HL-60/S4 treated with retinoic acid at 250 ng/mL for 4 days and 3 days (cell line): ENCODE results near the gene ZDHHC24.
"Not testable (repeated sequence)": the region's sequence is repeated elsewhere in the genome, so short reads cannot be mapped to it uniquely, and the experiment has no call there.

Source experiments
- in situ Hi-C: fragments of 300-500 bp; cut with MboI; formaldehyde crosslinking; loops from 2 replicates; pipeline ENCODE4 v1.7.0; 2022; ENCODE audit warnings: low sequenced_read_pairs

The ZDHHC24 gene, protein sequence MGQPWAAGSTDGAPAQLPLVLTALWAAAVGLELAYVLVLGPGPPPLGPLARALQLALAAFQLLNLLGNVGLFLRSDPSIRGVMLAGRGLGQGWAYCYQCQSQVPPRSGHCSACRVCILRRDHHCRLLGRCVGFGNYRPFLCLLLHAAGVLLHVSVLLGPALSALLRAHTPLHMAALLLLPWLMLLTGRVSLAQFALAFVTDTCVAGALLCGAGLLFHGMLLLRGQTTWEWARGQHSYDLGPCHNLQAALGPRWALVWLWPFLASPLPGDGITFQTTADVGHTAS

DNA sequence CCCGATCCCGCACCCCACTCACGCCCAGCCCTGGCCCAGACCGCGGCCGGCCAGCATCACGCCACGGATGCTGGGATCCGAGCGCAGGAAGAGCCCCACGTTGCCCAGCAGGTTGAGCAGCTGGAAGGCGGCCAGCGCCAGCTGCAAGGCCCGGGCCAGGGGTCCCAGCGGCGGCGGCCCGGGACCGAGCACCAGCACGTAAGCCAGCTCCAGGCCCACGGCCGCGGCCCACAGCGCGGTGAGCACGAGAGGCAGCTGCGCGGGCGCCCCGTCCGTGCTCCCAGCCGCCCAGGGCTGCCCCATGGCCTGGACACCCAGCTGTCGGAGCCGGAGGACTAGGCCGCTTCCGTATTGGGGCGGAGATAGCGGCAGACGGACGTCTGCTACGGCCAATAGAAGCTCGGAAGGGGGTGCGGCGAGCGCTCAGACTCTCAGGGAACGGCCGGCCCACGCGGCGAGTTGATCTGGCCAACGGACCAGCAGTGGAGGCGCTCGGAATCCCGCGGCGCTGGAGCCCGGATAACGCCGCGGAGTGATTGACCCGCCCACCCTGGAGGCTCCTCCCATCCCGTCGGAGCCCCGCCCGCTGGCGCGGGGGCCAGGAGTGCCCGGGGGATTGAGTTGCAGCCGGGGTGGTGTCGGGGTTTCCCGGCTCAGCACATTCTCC, at the start of gene ZDHHC24:
Gene ZDHHC24, minus strand, starts transcription at position 348 of the 667 bp plus-strand sequence. Its CDS starts 45 bp downstream, at position 303.
- in situ Hi-C loops: no loop called here

DNA sequence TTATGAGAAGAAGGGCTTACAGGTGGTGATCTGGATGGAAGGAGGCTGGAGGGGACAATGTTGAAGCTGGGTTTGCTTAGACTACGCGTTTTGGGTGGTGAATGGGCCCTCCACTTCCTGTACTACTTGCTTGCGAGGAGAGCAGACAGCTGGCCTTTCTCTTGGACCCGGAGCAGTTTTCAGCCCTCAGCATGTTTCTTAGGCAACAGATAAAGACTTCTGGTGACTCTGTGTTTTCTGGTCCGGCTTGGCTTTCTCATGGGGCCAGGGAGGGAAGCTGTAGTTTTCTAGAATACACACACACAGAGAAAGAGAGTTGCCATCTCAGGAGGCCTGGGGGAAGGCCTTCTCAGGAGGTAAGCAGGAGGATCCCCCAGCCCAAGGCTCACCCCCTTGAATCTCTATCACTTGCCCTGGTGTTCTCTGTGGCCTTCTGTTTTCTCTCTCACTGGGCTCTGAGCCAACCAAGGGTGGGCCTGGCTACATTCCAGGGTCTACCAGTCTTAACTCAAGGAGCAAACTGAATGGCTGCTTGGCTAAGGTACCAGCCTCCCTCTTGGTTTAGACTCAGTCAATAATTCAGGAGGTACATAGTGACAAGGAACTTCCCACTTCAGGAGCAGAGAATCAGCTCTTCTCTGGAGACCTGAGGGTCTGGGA, 49.5 kb upstream of the ZDHHC24 start:
- in situ Hi-C loops: no loop called here

DNA sequence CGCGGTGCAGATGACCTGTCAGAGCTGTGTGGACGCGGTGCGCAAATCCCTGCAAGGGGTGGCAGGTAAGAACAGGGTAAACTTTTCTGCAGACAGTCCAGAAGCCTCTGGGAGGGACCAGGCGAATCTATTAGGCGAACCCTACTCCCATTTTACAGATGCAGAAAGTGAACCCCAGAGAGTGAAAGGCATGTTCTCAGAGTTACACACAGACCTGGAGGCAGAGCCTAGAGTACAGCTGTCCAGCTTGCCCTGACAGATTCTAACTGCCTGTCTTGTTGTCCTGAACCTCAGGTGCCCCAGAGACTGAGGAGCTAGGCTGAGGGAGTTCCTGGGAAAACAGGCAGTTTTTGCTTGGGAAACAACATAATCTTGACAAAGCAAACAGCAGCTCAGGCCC, 47.8 kb upstream of the ZDHHC24 start:
- in situ Hi-C loops: no loop called here

DNA sequence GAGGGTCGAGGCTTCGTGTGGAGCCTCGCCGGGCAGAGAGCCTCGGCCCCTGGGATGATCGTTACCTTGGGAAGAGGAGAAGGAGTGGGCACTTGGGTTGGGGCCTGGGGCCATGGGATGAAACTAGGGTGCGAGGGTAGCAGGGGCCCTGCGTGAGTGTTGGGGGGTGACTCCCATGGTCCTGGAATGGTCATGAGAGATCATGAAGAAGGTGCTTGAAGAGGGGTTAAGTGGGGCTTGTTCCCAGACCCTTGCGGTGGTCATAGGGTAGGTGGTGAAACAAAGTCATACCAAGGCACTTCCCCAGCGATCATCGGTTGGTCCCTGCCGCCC, 47.4 kb upstream of the ZDHHC24 start:
- in situ Hi-C loops: no loop called here

DNA sequence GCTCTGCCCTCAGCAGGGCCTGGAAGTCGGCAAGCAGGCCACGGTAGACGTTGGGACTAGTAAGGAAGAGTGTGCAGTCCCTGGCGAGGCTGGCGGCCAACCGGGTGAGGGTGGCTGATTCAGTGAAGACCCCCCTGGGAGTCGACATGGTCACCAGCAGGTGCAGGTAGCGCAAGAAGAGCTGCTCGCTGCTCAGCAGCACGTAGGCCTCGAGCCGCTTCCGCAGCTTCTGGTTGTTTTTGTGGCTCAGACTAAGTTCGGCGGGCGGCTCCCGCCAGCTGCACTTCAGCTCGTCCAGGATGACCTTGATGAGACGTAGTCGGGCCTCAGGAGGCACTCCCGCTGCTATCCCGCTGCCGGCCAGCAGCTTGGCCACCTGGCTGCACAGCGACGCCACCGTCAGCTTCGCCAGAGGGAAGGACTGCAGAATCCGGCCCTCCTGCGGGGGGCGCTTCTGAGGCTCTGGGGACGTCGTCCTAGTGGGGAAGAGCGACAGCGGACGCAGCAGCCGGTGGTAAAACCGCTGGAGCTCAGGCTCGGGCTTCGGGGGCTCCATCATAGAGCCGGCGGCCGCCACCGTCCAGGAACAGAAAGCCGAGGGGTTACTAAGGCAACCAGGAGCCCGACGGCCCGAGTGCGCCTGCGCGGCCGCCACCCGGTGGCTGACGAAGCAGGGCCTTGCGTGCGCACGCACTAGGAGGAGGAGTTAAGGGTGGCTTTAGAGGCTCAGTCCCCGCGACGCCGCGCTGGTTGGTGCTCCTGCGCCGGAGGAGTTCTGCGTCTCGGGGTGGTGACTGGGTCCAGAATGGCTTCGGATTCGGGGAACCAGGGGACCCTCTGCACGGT, 46.8 kb upstream of the ZDHHC24 start, which contains the start of the genes CCDC87 and CCS:
Gene CCDC87, minus strand, starts transcription at position 607 of the 846 bp plus-strand sequence. Its CDS starts 48 bp downstream, at position 559.
Gene CCS, plus strand, starts transcription at position 729 of the 846 bp plus-strand sequence. Its CDS starts 77 bp downstream, at position 806.
- in situ Hi-C loops: no loop called here

DNA sequence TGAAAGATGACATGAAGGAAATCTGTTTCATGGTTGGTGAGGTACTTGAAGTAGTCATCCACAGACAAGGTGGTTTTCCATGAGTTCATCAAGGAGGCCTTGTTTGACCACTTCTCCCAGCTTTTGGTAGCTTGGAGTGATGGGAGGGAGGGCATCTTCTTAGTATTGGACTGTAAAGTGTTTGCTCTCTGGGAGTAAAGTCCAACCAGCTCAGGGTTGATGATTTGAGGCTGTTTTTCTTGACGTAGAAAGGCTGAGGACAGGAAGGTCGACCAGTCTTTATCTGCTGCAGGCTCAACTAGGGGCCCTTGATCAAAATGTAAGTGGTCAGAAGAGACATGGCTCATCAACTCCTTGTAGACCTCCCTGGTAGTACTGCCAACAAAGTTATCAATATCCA, 45.3 kb upstream of the ZDHHC24 start:
- in situ Hi-C loops: no loop called here

DNA sequence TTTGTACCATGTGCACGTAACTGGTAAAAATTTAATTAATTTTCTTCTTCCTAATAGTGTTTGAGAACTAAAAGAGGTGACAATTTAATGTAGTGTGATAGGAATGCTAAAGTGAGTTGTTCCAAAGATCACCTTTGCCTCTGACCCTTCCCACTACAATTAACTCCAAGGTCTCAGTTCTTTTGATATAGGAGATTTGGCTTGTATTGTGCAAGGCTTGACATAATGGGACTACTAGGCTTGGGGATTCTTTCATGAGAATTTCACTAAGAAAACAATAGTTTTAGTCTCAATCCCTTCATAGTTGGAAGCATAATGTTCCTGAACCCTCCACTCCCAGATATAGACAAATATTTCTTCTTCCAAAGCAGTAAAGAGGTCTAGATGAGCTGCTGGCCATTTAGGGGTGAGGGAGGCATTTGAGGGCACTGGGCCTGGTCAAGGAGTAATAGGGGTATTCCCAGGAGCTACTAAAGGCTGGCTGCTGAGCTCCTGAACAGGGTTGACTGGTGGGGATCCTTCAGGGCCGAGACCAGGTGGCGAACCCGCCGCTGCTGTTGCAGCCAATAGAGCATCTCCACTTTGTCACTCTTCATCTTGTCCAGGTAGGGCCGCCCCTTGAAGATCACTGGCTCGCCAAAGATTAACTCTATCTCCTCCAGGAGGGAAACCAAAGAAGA, 44.3 kb upstream of the ZDHHC24 start:
- in situ Hi-C loops: no loop called here

DNA sequence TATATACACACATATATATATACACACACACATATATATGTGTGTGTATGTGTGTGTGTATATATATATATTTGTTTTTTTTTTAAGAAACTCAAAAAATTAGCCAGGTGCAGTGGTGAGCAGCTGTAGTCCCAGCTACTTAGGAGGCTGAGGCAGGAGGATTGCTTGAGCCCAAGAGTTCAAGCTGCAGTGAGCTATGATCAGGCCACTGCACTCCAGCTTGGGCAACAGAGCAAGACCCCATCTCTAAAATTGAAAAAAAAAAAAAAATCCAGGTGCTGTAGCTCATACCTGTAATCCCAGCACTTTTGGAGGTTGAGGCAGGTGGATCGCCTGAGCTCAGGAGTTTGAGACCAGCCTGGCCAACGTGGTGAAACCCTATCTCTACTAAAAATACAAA, 43.5 kb upstream of the ZDHHC24 start:
- in situ Hi-C loops: not testable (repeated sequence)

DNA sequence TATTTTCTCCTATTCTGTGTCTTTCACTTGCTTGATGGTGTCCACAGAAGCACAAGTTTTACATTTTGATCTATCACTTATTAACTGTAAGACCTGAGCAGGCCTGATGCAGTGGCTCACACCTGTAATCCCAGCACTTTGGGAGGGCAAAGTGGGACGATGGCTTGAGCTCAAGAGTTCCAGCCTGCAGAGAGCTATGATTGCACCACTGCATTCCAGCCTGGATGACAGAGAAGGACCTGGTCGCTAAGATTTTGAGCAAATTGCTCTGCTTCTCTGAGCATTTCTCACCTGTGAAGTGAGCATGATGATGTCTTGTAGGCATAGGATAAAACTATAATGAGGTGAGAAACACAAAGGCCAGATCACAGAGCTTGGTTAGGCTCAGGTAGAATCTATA, 40.3 kb upstream of the ZDHHC24 start:
- in situ Hi-C loops: no loop called here

DNA sequence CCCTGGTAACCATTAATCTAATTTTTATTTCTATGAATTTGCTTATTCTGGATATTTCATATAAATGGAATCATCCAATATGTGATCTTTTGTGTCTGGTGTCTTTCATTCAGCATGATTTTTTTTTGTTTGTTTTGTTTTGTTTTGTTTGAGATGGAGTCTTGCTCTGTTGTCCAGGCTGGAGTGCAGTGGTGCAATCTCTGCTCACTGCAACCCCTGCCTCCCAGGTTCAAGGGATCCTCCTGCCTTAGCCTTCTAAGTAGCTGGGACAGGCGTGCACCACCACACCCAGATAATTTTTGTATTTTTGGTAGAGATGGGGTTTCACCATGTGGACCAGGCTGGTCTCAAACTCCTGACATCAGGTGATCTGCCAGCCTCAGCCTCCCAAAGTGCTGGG, 39.6 kb upstream of the ZDHHC24 start:
- in situ Hi-C loops: not testable (repeated sequence)

DNA sequence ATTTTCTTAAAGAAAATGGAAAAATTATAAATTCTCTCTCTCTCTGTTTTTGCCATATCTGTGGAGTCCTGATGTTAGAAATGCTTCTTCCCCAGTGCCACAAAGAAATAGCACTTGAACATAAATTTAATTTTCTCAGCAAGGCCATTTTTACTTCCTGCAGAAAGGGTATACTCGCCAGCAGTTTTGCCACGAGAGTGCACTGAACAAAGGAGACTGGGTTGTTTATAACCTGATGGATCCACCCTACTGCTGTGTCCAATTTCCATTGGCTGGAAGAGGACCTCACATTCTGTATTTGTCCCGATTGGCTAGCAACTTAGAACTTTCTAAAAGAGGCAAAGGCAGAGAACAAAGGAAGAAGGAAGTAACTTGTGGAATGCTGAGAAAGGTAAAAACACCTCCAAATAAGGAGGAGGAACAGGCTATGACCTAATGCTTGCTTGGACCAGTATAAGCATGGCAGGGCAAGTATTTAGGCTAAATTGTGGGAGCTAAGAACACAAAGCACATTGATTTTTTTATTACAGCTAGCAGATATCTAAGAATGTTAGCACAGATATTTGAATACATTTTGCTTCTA, 36.8 kb upstream of the ZDHHC24 start:
- in situ Hi-C loops: not testable (repeated sequence)

DNA sequence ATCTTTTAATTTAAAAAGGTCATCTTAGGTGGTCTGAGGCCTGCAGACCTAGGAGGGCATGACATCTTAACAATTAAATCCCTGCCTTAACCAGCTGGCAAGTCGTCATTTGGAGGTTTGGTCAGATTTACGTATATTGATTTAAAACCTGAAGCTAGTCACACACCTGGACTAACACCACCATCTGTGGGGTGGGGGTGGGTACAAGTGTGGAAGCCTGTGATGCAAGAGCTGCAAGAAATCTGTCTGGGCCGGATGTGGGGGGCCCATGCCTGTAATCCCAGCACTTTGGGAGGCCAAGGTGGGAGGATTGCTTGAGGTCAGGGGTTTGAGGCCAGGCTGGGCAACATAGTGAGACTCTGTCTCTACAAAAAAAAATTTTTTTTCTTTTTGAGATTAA, 35.4 kb upstream of the ZDHHC24 start:
- in situ Hi-C loops: no loop called here

DNA sequence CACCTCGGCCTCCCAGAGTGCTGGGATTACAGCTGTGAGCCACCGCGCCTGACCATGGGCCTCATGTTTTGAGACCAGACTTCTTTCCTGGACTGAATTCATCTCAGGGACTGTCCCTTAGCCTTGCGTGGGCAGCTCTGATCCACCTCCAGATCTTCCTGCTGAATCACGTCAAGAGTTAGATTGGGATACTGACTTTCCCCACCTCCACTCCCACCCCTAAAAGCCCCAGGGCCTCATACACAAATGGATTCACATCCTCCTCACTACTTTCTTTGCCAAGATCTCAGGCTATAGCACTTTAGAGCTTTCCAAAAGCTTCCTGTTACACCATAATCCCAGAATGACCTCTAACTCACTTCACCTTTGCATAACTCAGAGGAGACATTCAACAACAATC, 35.0 kb upstream of the ZDHHC24 start:
- in situ Hi-C loops: no loop called here

DNA sequence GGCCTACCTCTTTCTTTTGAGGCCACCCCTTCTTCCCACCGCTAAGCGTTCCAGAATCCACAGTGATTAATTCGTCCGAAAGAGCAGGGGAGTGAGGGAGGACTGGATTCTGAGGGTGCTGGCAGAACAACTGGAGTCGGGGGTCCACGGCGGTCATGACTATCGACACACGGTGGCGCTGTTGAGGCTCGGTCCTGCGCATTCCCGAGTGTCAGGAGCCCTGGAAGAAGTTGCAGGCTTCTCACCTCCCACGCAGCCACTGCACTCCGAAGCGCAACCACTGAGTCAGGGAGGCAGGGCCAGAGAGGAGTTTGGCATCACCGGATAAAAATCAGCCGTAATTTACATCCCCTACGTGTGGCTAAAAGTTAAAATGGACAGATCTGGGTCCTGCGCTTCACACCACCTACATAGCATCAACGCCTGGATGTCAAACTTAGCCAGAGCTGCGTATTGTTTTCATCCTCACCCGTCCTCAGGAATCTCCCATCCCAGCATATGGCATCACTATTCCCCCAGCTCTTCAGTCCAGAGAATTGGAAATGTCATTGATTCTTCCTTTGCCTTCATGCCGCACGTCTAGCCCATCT, 33.3 kb upstream of the ZDHHC24 start:
- in situ Hi-C loops: no loop called here

DNA sequence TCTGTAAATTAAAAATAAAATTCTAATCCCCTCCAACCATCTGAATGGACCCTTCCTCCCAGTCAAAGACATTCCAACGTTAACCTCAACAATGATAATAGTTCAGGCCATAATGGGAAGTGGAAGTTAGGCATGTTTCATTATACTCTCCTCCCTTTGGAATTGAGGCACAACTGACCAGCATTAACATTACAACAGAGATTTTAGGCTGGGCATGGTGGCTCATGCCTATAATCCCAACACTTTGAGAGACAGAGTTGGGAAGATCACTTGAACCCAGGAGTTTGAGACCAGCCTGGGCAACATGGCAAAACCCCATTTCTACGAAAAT, 25.0 kb upstream of the ZDHHC24 start:
- in situ Hi-C loops: no loop called here

DNA sequence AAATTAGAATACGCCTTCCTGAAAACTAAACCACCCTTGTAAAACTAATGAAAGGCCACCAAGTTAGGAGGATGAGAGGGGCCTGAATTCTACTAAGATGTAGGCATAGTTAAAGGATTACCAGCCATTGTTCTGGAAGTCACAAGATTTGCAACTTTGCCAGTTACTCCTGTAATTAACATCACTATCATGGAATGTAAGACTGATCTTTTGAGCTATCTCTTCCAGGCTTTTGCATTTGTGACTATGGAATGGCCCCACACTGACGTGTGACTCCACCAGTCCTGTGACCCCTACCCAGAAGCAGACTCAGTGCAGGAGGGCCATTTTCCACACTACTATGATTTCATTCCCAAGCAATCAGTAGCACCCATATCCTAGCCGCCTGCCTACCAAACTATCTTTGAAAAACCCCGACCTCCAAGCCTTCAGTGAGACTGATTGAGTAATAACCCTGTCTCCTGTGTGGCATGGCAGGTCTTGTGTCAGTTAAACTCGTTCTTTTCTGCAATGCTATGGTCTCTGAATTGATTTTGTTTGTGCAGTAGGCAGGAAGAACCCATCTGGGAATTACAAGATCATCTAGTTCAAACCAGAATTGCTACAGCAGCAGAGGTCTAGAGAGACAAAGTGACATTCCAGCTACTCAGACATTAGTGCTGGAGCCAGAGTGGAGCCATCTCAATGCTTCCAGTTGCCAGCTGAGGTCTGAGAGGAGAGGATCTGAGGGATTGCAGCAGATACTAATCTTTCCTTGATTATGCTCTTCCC, 24.4 kb upstream of the ZDHHC24 start:
- in situ Hi-C loops: no loop called here

DNA sequence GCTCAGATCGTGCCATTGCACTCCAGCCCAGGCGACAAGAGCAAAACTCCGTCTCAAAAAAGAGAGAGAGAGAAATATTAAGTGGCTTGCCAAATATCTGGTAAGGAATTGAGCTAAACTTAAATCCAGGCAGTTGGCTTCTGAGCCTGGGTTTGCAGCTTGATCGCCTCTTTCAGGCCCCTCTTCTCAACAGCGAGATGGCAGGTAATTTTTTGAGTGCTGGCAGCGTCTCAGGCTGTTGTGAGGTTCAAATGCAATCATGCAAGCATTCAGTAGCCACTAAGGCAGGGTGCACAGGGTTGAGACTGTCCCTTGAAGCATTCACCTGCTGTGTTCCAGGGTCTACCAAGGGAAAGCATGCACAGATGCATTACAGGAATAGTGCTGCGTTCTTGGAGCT, 23.2 kb upstream of the ZDHHC24 start:
- in situ Hi-C loops: no loop called here

DNA sequence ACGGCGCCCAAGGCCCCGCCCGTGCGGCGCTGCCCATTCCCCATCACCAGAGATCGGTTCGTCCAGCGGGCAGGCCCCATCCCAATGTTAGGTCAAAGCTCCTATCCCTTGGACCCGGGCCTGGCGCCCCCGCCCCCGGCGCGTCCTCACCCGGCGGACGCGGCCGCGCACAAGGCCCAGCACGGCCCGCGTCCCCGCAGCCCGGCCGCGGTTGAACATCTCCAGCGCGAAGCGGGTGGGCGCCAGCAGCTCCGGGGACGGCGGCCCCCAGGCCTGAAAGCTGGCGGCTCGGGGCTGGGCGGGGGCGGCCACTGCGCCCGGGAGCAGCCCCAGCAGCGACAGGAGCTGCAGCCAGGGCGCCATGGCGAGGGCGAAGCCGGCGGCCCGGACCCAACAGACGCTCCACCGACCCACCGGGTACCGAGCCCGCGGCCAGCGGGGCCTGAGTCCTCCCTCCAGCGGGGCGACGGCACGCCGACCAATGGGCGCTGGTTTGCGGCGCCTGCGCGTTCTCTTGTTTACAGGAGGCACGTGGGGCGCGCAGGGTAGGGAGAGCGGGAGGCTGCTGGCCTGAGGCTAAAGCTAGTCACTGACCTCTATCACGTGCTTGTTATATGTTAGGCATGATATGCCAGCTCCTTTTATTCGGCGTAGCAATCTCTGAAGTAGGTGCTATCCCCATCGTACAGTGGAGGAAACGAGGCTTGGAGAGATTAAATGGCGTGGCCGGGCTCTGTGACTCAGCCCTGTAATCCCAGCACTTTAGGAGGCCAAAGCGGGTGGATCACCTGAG, 22.5 kb upstream of the ZDHHC24 start, which contains the start of gene CTSF:
Gene CTSF, minus strand, starts transcription at position 483 of the 793 bp plus-strand sequence. Its CDS starts 120 bp downstream, at position 363.
- in situ Hi-C loops: no loop called here
